ENCODE measurements around the gene UPK3A. TPM values are rescaled to one million over a fixed set of nuclear protein-coding genes. Genes with fewer than 3 reads are reported as not detected.

UPK3A gene
- total and polyA plus RNA-seq, 2 of the 8 experiments (the other 6 are each of a cell fraction or from before 2014, with no cell fraction given): 0.35 to 1.7 TPM

- H3K18ac ChIP-seq (ENCODE audit: extremely low read depth, low read length): no peak overlapping the region
- H4K20me1 ChIP-seq (replicated peaks in 1 of 2; ENCODE audit: control insufficient read depth in 1 of 2, insufficient read depth in 2 of 2, low read length in 2 of 2): peaks cover 0 to 21% of the 10 kb centered on the region in 2 experiments
- no peak overlapping the region for H3K4ac ChIP-seq (replicated peaks; ENCODE audit: insufficient read length, low read depth, low read length)
- H4K91ac ChIP-seq (replicated peaks; ENCODE audit: insufficient read length, low read length): no peak overlapping the region
- H2BK12ac ChIP-seq (ENCODE audit: low read depth, low read length): no peak overlapping the region
- H4K5ac ChIP-seq (ENCODE audit: insufficient read length, low read depth, low read length): no peak overlapping the region
- peaks cover 0 to 4% (median 0%) of the 10 kb centered on the region in 4 experiments; a peak in 2 of 7 replicates for H3K27me3 ChIP-seq (replicated peaks in 1 of 4; ENCODE audit: control insufficient read depth in 3 of 4, extremely low read depth in 1 of 4, insufficient read depth in 3 of 4, low read length in 3 of 4)
- POLR2A ChIA-PET (ENCODE audit: partially characterized antibody): no interaction called here
- H2BK5ac ChIP-seq (ENCODE audit: low read depth, low read length): no peak overlapping the region
- no peak overlapping the region for H3K14ac ChIP-seq (ENCODE audit: insufficient read length)
- no peaks in the 10 kb centered on the region for H3K9me3 ChIP-seq (ENCODE audit: insufficient read depth in 2 of 2, low read depth in 1 of 2, low read length in 1 of 2)
- CTCF ChIA-PET (ENCODE audit: partially characterized antibody): no interaction called here
- no peak overlapping the region for H3K23ac ChIP-seq (ENCODE audit: insufficient read length)
- 94% methylated on average over 6 of the region's 6 CpGs; no CpG with 5 or more reads in 1 of the 2 experiments for WGBS, 2 experiments (ENCODE audit: extremely low coverage in 1 of 2, insufficient coverage in 1 of 2, insufficient read length in 1 of 2, insufficient replicate concordance in 2 of 2, low coverage in 1 of 2, low lambda C conversion rate in 2 of 2, missing lambda C conversion rate in 1 of 2)
- H2BK120ac ChIP-seq (replicated peaks; ENCODE audit: low read depth, low read length): no peak overlapping the region
- H3K4me2 ChIP-seq (ENCODE audit: insufficient read depth in 1 of 2, low read depth in 2 of 2, low read length in 2 of 2): no peak overlapping the region
- H3K79me1 ChIP-seq (ENCODE audit: low read depth, low read length): peaks cover 12% of the 10 kb centered on the region
- H3K4me1 ChIP-seq (replicated peaks in 1 of 4; ENCODE audit: control insufficient read depth in 3 of 4, insufficient read depth in 4 of 4, low read length in 3 of 4): peaks cover 0 to 5% (median 3%) of the 10 kb centered on the region in 4 experiments; a peak in 3 of 7 replicates
- no peak overlapping the region for H3K27ac ChIP-seq (ENCODE audit: low read depth, low read length)
- no peak overlapping the region for H3K56ac ChIP-seq (replicated peaks; ENCODE audit: insufficient read length, low read depth, low read length)
- FAIRE-seq (no peak), DNase-seq (ENCODE audit: low read depth in 1 of 2, low spot score in 2 of 2) (no peak)
- no peak overlapping the region for H3K4me3 ChIP-seq (ENCODE audit: extremely low read depth in 1 of 4, insufficient read depth in 2 of 4, low read depth in 3 of 4, low read length in 4 of 4)
- H2AK5ac ChIP-seq (ENCODE audit: low read depth, low read length): no peak overlapping the region
- no peak overlapping the region for H4K8ac ChIP-seq (ENCODE audit: extremely low read depth, insufficient read depth, low read length)
- no peak overlapping the region for H2BK15ac ChIP-seq (ENCODE audit: low read length)
- peaks cover 3% of the 10 kb centered on the region; the same call in 1 of the 2 replicates for H3K23me2 ChIP-seq (ENCODE audit: low read depth, low read length)
- H3K79me2 ChIP-seq (ENCODE audit: control insufficient read depth in 1 of 2, insufficient read depth in 2 of 2, low read length in 2 of 2): peaks cover 0 to 57% of the 10 kb centered on the region in 2 experiments; a peak in 3 of 4 replicates
- H2BK20ac ChIP-seq (ENCODE audit: low read length): no peak overlapping the region
- H3K36me3 ChIP-seq (ENCODE audit: control insufficient read depth in 2 of 4, insufficient read depth in 4 of 4, low read length in 3 of 4): no peaks in the 10 kb centered on the region
- H3K9ac ChIP-seq (replicated peaks in 1 of 4; ENCODE audit: extremely low read depth in 1 of 4, low read depth in 3 of 4, low read length in 3 of 4): no peak overlapping the region
- no peak overlapping the region for H2AFZ ChIP-seq (ENCODE audit: low read length)
- TF ChIP-seq SP4 (IDR thresholded peaks at IDR 0.05; ENCODE audit: low read length) (no peak), FOSL1 (IDR thresholded peaks at IDR 0.05; ENCODE audit: insufficient read depth, low read depth, low read length) (no peak), KDM4A (IDR thresholded peaks at IDR 0.05; ENCODE audit: low read depth, low read length, severe bottlenecking) (no peak), SIX5 (IDR thresholded peaks at IDR 0.05; ENCODE audit: low read depth, low read length) (no peak), CHD2 (IDR thresholded peaks at IDR 0.05; ENCODE audit: low read length) (no peak), EZH2 (IDR thresholded peaks at IDR 0.05; ENCODE audit: low read depth, low read length, severe bottlenecking) (no peak), TEAD4 (IDR thresholded peaks at IDR 0.05; ENCODE audit: low read depth, low read length) (no peak), SIN3A (conservative IDR thresholded peaks at IDR 0.05 in 1 of 2, IDR thresholded peaks at IDR 0.05 in 1 of 2; ENCODE audit: low read depth in 1 of 2, low read length in 2 of 2) (no peak), ZNF274 (IDR thresholded peaks at IDR 0.05; ENCODE audit: borderline replicate concordance, extremely low read depth, low read length) (no peak), CHD1 (IDR thresholded peaks at IDR 0.05; ENCODE audit: low read depth, low read length) (no peak), EGR1 (IDR thresholded peaks at IDR 0.05; ENCODE audit: borderline replicate concordance, low read depth, low read length) (no peak), TAF1 (IDR thresholded peaks at IDR 0.05; ENCODE audit: low read depth, low read length) (no peak), HDAC2 (IDR thresholded peaks at IDR 0.05; ENCODE audit: borderline replicate concordance in 1 of 2, low read depth in 2 of 2, low read length in 2 of 2) (no peak)
- TF ChIP-seq, protein P1, sequence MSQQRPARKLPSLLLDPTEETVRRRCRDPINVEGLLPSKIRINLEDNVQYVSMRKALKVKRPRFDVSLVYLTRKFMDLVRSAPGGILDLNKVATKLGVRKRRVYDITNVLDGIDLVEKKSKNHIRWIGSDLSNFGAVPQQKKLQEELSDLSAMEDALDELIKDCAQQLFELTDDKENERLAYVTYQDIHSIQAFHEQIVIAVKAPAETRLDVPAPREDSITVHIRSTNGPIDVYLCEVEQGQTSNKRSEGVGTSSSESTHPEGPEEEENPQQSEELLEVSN (IDR thresholded peaks at IDR 0.05): no peak
Measured at GRCh38 chr22:45314786-45315185, 30.0 kb downstream of the UPK3A start.
